GM18507 (cell line): Measurements from ENCODE around the gene CPN1.

Source experiments
- DNase-seq: peaks from one replicate; pipeline ENCODE4 v3.0.0; 2011; ENCODE audit warnings: low read depth; ENCODE audit not compliant: insufficient read length; ENCODE audit errors: extremely low spot score
- FAIRE-seq: peaks from 2 replicates; lab custom pipeline; 2011; peaks lifted over from hg19 to GRCh38; lab: Jason Lieb, UNC

Gene CPN1

DNA sequence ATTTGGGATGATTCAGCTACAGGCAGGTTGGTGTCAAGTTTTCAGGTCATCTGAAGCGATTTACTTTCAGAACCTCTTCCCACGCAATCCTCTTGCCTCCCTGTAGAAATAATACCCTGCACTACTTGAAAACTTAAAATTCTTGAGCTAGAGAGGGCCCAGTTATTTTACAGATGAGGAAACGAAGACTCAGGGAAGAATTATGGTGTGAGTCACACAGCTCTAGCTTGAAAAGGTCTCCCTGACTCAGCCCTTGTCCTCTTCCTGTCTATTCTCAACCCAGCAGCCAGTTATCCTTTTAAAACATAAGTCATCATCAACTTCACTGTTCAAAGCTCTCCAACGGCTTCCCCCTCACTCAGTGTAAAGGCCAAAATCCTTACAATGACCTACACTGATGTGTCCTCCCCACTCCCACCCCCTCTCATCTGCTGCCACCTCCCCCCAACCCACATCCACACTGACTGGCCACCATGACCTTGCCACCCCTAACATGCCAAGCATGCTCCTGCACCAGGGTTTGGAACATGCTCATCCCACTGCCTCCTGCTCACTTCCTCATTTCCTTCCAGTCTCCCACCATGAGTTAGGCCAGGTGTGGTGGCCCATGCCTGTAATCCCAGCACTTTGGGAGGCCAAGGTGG is 75.3 kb downstream of the CPN1 start:
- FAIRE-seq (peak; percentile 74), DNase-seq (no peak)

DNA sequence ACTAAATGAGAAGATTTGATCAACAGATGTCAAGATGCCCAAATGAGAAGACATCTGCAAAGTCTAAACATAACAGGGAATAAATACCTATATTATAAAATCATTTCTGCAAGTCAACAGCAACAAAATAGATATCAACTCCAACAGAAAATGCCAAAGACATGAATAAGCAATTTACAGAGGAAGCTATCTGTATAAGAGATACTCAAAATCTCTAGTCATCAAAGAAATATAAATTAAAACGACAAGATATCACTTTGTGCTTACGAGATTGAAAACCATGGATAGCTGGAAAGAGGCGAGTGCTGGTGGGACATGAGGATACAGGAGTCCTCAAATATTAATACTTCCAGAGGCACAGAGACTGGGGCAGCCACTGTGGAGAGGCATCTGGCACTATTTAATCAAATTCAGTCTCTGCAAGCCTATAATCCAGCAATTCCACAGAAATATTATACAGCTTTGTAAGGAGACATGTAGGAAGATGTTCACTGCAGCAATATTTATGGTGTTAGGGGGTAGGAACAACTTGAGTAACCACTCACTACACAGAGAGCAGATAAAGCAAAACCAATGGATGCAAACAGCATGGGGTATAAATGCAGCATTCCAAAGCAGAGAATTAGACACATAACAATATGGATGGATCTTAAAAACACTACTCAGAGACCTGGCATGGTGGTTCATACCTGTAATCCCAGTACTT is 76.7 kb downstream of the CPN1 start:
- FAIRE-seq, result no peak
- no peak for DNase-seq

DNA sequence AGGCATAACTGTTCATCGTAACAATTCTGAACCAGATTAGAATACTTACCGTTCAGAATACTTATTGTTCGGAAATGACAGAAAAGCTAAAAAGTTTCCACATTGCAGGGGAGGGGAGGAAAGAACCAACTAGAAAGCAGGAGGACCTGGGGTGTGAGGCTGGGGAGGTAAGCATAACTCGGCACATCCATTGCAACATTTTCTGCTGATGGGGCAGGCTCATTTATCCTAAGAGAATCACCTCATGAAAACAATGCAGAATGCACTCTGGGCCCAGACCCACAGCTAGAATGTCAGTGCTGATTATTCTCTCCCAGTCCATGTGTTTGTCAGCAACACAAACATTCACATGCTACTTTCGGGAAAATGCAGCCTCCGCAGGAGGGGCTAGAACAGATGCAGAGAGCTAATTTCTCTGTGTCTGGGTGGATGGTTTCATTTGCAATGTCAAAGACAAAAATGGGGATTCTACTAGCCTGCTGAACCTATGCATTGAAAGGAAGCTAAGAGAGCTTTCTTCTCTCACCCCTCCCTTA is 81.5 kb downstream of the CPN1 start:
- FAIRE-seq (no peak), DNase-seq (no peak)

DNA sequence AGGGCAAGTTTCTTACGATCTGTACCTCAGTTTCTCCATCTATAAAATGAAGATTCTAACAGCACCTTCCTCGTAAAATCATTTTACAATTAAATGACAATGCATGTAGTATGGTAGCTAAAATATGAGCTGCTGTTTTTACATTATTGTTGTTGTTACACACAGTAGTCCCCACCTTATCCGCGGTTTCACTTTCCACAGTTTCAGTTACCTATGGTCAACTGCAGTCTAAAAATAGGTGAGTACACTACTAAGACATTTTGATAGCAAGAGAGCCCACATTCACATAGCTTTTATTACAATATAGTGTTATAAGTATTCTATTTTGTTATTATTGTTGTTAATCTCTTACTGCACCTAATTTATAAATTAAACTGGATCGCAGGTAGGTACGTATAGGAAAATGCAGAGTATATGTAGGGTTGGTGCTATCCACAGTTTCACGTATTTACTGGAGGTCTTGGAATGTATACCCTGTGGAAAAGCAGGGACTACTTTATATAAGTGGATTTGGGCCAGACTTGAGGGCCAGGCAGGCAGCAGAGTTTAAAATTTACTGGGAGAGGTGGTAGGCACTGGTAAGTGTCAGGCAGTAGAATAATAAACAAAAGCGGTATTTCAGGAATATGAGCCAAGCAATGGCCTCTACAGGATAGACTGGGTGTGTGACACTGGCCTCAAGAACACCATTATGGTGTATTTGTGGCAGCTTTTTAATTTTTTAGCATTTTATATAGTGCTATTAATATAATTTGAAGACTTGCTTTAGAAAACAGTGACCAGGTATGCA is 82.2 kb downstream of the CPN1 start:
- no peak for FAIRE-seq

DNA sequence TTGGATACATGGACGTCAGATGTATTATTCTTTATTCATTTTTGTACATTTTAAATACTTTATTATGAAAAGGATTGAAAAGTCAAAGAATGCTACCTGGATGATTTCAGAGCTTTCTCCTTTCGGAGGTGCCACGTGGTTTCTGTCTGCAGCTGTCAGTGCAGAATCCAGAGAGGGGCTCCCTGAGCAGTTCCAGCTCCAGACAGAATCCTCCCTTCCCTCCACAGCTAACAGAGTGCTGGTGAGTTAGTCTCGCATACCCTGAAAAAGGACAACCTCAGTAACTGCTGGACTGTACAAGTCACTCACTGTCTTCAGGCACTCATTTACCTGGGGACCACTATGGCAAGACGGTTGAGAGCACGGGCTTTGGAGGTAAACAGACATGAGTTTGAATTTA is 82.8 kb downstream of the CPN1 start:
- DNase-seq (no peak), FAIRE-seq (no peak)

More for the DNA sequence above, 82.2 kb downstream of the CPN1 start:
- no peak for DNase-seq

DNA sequence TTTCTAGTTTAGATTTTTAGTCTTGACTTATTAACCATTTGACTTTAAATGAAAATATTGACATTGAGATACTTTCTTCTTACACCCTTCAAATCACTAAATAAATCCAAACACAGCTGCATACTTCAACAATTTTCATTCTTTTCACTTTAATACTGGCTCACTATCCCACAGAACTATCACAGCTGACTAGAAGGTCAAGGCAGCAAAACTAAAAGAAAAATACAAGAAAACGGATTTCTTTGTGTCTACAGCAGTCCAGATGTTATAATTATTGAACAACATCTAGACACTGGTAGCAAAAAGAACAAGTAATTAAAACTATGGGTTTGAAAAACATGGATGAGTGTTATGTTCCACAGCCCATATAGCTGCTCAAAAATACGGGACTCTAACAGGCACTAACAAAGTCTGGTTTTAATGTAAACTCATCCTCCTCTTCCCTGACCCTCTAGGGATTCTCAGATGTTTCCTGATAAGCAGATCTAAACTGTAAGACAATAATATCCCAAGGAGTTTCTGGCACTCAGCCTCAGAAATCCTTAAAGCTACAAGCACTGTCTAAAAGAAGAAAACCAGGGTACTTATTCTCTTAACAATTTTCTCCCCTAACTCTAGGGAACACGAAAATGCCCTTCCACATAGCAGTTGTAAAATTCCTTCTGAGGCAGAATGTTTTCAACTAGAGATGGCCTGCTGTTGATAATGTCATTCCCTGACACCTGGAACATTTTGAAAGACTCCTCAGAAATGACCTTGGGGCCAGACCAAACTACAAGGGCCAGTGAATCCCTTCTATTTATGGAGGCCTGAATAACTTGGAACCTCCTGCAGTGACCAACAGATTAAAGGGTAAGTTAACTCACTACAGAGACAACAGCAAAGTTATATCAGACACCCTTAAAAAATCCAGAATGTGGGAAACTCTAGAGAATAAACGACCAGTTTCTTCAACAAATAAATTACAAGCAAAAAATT is 84.7 kb downstream of the CPN1 start:
- FAIRE-seq (no peak), DNase-seq (no peak)

DNA sequence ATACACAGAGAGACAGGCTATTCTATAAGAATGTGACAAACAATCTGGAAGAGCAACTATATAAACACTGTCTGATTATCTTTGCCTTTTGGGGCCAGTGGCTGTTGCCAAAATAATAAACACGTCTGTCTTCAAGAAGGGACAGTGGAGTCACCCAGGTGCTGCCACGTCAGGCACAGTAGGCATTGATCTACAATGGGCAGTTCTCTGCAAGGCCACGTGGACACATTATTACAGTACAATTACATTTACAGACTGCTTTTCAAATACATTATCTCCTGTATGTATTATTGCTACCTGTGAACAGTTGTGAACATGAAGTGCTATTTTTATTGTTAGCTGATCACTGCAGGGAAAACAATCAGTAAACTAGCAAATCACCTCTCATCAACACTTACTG is 86.0 kb downstream of the CPN1 start:
- DNase-seq (no peak), FAIRE-seq (no peak)

DNA sequence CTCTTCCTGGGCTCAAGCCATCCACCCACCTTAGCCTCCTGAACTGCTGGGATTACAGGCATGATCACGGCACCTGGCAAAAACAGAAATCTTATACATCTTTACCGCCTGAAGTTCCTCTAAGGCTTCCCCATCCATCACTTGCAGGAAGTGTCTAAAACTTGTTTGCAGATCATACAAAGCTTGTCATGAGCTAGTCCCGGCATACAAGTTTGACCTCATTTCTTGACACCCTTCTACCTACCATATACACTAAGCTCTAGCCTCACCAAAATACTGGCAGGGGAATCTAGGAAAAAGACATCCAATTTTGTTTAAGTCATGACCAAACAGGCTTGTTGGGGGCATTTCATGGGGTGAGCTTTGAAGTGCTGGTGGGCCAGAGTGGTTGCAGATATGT is 86.4 kb downstream of the CPN1 start:
- no peak for DNase-seq
- no peak for FAIRE-seq

DNA sequence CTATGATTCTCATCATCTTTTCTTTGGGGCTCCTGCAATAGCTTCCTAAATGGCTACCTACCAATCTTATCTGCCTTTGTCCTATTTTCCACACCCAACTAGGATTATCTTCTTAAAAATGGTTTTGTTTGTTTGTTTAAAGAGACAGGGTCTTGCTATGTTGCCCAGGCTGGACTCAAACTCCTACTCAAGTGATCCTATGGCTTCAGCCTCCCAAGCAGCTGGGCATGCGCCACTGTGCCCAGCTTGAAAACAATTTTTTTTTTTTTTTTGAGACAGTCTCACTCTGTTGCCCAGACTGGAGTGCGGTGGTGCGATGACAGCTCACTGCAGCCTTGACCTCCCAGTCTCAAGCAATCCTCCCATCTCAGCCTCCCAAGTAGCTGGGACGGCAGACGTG is 86.9 kb downstream of the CPN1 start:
- DNase-seq (no peak), FAIRE-seq (no peak)

DNA sequence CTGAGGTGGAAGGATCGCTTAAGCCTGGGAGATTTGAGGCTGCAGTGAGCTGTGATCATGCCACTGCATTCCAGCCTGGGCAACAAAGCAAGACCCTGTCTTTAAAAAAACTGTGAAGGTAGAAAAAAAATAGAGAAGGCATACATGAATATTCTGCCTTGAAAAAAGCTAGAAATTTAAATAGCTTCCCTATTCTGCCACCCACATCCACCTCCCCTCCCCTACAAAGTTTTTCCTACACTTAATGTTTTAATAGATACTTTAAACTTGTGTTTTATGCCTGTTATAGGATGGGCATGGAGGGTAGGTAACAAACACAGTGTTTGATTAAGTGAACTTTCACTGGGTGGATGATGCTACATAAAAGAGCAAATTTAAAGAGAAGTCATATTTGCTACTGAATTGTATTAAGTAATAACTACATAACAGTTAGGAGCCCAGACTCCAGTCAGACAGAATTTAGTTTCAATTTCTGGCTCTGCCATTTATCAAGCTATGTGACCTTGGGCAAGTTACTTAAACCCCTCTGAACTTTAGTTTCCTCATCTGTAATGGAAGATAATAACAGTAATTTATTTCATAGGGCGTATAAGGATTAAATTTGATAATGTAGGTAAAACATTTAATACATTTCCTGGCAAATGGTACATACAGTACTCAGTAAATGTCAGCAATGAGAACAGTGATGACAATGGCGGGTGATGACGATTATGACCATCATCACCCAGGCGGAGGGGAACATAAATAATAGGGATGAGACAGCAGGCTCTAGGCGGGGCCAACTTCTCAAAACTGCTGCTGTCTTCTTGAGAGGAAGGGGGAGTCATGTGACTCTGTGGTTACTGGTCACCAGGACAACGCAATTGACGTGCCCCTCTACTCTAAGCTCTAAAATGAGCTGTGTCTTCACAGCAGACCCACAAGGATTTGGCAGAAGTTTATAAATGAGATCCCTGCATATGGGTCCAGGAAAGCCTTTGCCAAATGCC is 87.7 kb downstream of the CPN1 start:
- FAIRE-seq, result peak; percentile 82
- DNase-seq, result peak; percentile 58
